GM12878 (cell line): ENCODE measurements around the gene SPOCK1. TPM values are rescaled to one million over a fixed set of nuclear protein-coding genes. Genes with fewer than 3 reads are reported as not detected.

Source experiments
- ATAC-seq: fragments of 200-7000 bp; cut with Tn5 transposase; 3 replicates; pipeline ENCODE4 v1.9.1; 2020; ENCODE audit warnings: mild to moderate bottlenecking, moderate library complexity
- BruUV-seq: library from RNA; stranded (reverse); fragments of 400-500 nt; replicated peaks from 2 replicates; lab custom pipeline; 2021; lab: Mats Ljungman, UMichigan
- CTCF ChIA-PET: fragments of 300-600 bp; sonication (Branson Sonifier 250); formaldehyde crosslinking; extraction: SDS; loops from one replicate; lab custom pipeline; 2021; ENCODE audit warnings: inconsistent platforms; lab: Yijun Ruan, JAX
- POLR2A ChIA-PET: fragments of 350-600 bp; formaldehyde crosslinking; extraction: SDS; loops from one replicate; lab custom pipeline; 2021; ENCODE audit warnings: inconsistent platforms; lab: Charles Lee
- RAD21 ChIA-PET: fragments of 300-600 bp; sonication (Branson Sonifier 250); formaldehyde crosslinking; loops from one replicate; lab custom pipeline; 2023; ENCODE audit warnings: antibody characterized with exemption; ENCODE audit not compliant: unreplicated experiment; lab: Charles Lee
- SMC1A ChIA-PET: fragments of 300-600 bp; sonication (Branson Sonifier 250); formaldehyde crosslinking; loops from one replicate; lab custom pipeline; 2023; ENCODE audit not compliant: unreplicated experiment, uncharacterized antibody; lab: Charles Lee
- DNase-seq: peaks from one replicate; pipeline ENCODE4 v3.0.0-alpha.2; 2011; ENCODE audit warnings: low read depth, low spot score
- FAIRE-seq: peaks from 3 replicates; lab custom pipeline; 2011; peaks lifted over from hg19 to GRCh38; lab: Jason Lieb, UNC
- H2AFZ ChIP-seq: 2 replicates; pipeline ENCODE4 v1.6.0; 2011; ENCODE audit warnings: low read depth, low read length, control low read depth; ENCODE audit not compliant: control insufficient read depth
- H3K27ac ChIP-seq: 2 replicates; pipeline ENCODE4 v1.5.1; 2011; ENCODE audit warnings: control low read depth; ENCODE audit not compliant: control insufficient read depth, insufficient read depth
- H3K27me3 ChIP-seq, 2 experiments: replicated peaks in 1 of 2; 2 replicates each; pipeline versions ENCODE4 v1.6.0 to v1.6.1; 2011; ENCODE audit warnings: low read length in 1 of 2; ENCODE audit not compliant: control insufficient read depth in 2 of 2, insufficient read depth in 2 of 2
- H3K36me3 ChIP-seq, 2 experiments: 2 replicates each; pipeline ENCODE4 v1.5.1; 2011; ENCODE audit warnings: low read length in 1 of 2; ENCODE audit not compliant: control insufficient read depth in 2 of 2, insufficient read depth in 2 of 2
- H3K4me1 ChIP-seq: 2 replicates; pipeline ENCODE4 v1.6.1; 2011; ENCODE audit warnings: mild to moderate bottlenecking, low read length, moderate library complexity, mixed read lengths; ENCODE audit not compliant: control insufficient read depth, insufficient read depth
- H3K4me2 ChIP-seq: 2 replicates; pipeline ENCODE4 v1.6.0; 2011; ENCODE audit warnings: control low read depth; ENCODE audit not compliant: control insufficient read depth, insufficient read depth
- H3K4me3 ChIP-seq: fragments of 200-600 bp; sonication (generic); 2 replicates; pipeline ENCODE4 v1.5.1; 2016
- H3K79me2 ChIP-seq: 2 replicates; pipeline ENCODE4 v1.6.0; 2011; ENCODE audit warnings: low read length; ENCODE audit not compliant: control insufficient read depth, insufficient read depth
- H3K9ac ChIP-seq: 2 replicates; pipeline ENCODE4 v1.8.0; 2011; ENCODE audit warnings: low read length, control low read depth, mixed read lengths; ENCODE audit not compliant: control insufficient read depth, insufficient read depth
- H3K9me3 ChIP-seq: replicated peaks from 3 replicates; pipeline ENCODE4 v1.5.1; 2011; ENCODE audit warnings: mild to moderate bottlenecking, low read length; ENCODE audit not compliant: control insufficient read depth, insufficient read depth
- H4K20me1 ChIP-seq: 2 replicates; pipeline ENCODE4 v1.6.0; 2011; ENCODE audit not compliant: control insufficient read depth, insufficient read depth
- BHLHE40 ChIP-seq, 2 experiments: fragments of 450-650 bp in 1 of 2; IDR thresholded peaks; 2 replicates each; pipeline ENCODE4 v1.6.1; 2011 to 2017; ENCODE audit warnings: low read depth in 2 of 2, borderline replicate concordance in 1 of 2, improper control_type of control experiment in 1 of 2, low read length in 1 of 2, mild to moderate bottlenecking in 1 of 2
- CUX1 ChIP-seq: IDR thresholded peaks from 2 replicates; pipeline ENCODE4 v1.6.1; 2012; ENCODE audit warnings: improper control_type of control experiment, low read depth, low read length; ENCODE audit not compliant: insufficient replicate concordance
- HSF1 ChIP-seq: fragments of 150-350 bp; IDR thresholded peaks from 2 replicates; pipeline ENCODE4 v1.6.1; 2014; ENCODE audit warnings: mild to moderate bottlenecking, low read depth, low read length
- KDM1A ChIP-seq: fragments of 200-600 bp; sonication (generic); IDR thresholded peaks from 2 replicates; pipeline ENCODE4 v1.6.1; 2016; ENCODE audit warnings: borderline replicate concordance
- RELB ChIP-seq: fragments of 450-650 bp; IDR thresholded peaks from 2 replicates; pipeline ENCODE4 v1.6.1; 2017; ENCODE audit warnings: low read depth, mild to moderate bottlenecking, moderate library complexity
- SP1 ChIP-seq: IDR thresholded peaks from one replicate; pipeline ENCODE4 v1.6.1; 2011; ENCODE audit warnings: low read depth, low read length
- SREBF1 ChIP-seq: IDR thresholded peaks from 2 replicates; pipeline ENCODE4 v1.6.1; 2012; ENCODE audit warnings: mild to moderate bottlenecking, low read length
- ZBED1 ChIP-seq: IDR thresholded peaks from 2 replicates; pipeline ENCODE4 v1.6.1; 2016; ENCODE audit warnings: borderline replicate concordance
- WGBS: methylation state at CpG from one replicate; pipeline ENCODE4 v1.1.6; 2016; ENCODE audit warnings: low lambda C conversion rate; ENCODE audit not compliant: insufficient replicate concordance, insufficient coverage; ENCODE audit errors: missing lambda C conversion rate; 5-methylcytosine and 5-hydroxymethylcytosine counted together
- in situ Hi-C: fragments of 300-500 bp; cut with MboI; formaldehyde crosslinking; loops from 9 replicates; pipeline ENCODE4 v1.14.3; 2018; ENCODE audit warnings: mixed read lengths
- intact Hi-C: fragments of 100-400 bp; cut with micrococcal nuclease; formaldehyde crosslinking; loops from one replicate; pipeline ENCODE4 v1.14.2; 2022; ENCODE audit not compliant: unreplicated experiment
- polyA plus RNA-seq, 11 experiments: library from polyadenylated mRNA; depleted of rRNA in 4 of 11; unstranded in 6 of 11; stranded (reverse) in 5 of 11; fragments of >200 nt; fragmentation: Nextera tagmentation in 4 of 11; fragmentation: Illumina TruSeq in 1 of 11; extraction: Ambion mirVana in 4 of 11; extraction: Trizol in 1 of 11; gene quantifications; 1 replicate in 1 of 11; 2 replicates in 10 of 11; pipeline versions ENCODE4 v1.2.1 to v1.2.3, GENCODE V29; 2011 to 2016; ENCODE audit warnings: inconsistent platforms in 2 of 11, missing spikeins in 2 of 11, low read depth in 1 of 11
- total RNA-seq, 4 experiments: library from RNA; depleted of rRNA in 3 of 4; stranded (reverse); fragments of >200 nt in 3 of 4; fragmentation: Illumina TruSeq in 1 of 4; extraction: Trizol in 1 of 4; gene quantifications; 2 replicates each; pipeline versions ENCODE4 v1.2.1 to v1.2.3, GENCODE V29; 2013 to 2021
- TF ChIP-seq, protein P1 (sequence below): fragments of 450-650 bp; IDR thresholded peaks from 2 replicates; pipeline ENCODE4 v1.6.1; 2018; ENCODE audit warnings: mild to moderate bottlenecking, low read depth, moderate library complexity; ENCODE audit not compliant: partially characterized antibody

SPOCK1 gene
- total and polyA plus RNA-seq, 10 of the 15 experiments (the other 5 are each of a cell fraction or from before 2014, with no cell fraction given), result 0.06 to 0.68 (median 0.25) TPM; not detected in 3

- DNase-seq (no peak), ATAC-seq (no peak), FAIRE-seq (no peak)
- Histone ChIP-seq H4K20me1 (no peaks in the 10 kb centered on the region), H3K4me2 (no peak overlapping the region), H2AFZ (no peak overlapping the region), H3K27ac (no peak overlapping the region), H3K36me3 (no peaks in the 10 kb centered on the region), H3K4me3 (no peak overlapping the region), H3K9ac (no peak overlapping the region), H3K4me1 (no peaks in the 10 kb centered on the region), H3K79me2 (no peaks in the 10 kb centered on the region), H3K9me3 (no peaks in the 10 kb centered on the region), H3K27me3 (no peaks in the 10 kb centered on the region)
- POLR2A ChIA-PET, result no interaction called here
- BruUV-seq, result no TSS peak
- intact Hi-C loops, result no loop called here
- 26% methylated on average over 2 of the region's 2 CpGs for WGBS
- in situ Hi-C loops, result no loop called here
- TF ChIP-seq RELB (no peak), HSF1 (no peak), BHLHE40 (IDR thresholded peaks at IDR 0.05; ENCODE audit: borderline replicate concordance in 1 of 2, low read depth in 2 of 2, low read length in 1 of 2) (no peak), SREBF1 (no peak), CUX1 (no peak), KDM1A (no peak), SP1 (no peak), ZBED1 (no peak)
- TF ChIP-seq, protein P1, sequence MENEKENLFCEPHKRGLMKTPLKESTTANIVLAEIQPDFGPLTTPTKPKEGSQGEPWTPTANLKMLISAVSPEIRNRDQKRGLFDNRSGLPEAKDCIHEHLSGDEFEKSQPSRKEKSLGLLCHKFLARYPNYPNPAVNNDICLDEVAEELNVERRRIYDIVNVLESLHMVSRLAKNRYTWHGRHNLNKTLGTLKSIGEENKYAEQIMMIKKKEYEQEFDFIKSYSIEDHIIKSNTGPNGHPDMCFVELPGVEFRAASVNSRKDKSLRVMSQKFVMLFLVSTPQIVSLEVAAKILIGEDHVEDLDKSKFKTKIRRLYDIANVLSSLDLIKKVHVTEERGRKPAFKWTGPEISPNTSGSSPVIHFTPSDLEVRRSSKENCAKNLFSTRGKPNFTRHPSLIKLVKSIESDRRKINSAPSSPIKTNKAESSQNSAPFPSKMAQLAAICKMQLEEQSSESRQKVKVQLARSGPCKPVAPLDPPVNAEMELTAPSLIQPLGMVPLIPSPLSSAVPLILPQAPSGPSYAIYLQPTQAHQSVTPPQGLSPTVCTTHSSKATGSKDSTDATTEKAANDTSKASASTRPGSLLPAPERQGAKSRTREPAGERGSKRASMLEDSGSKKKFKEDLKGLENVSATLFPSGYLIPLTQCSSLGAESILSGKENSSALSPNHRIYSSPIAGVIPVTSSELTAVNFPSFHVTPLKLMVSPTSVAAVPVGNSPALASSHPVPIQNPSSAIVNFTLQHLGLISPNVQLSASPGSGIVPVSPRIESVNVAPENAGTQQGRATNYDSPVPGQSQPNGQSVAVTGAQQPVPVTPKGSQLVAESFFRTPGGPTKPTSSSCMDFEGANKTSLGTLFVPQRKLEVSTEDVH, result no peak
- CTCF ChIA-PET, result no interaction called here
- SMC1A ChIA-PET, result no interaction called here
- RAD21 ChIA-PET, result no interaction called here
These were observed 517.2 kb downstream of the SPOCK1 start for GRCh38 chr5:136981936-136982335.
